H1 (cell line): ENCODE results near the gene RASGRP3. TPM values are rescaled to one million over a fixed set of nuclear protein-coding genes. Genes with fewer than 3 reads are reported as not detected.

ENCODE experiments used
- CTCF ChIA-PET: fragments of 300-600 bp; sonication (Branson Sonifier 250); formaldehyde crosslinking; loops from one replicate; lab custom pipeline; 2021; ENCODE audit not compliant: partially characterized antibody; lab: Charles Lee
- POLR2A ChIA-PET: fragments of 300-600 bp; sonication (Branson Sonifier 250); formaldehyde crosslinking; loops from one replicate; lab custom pipeline; 2021; ENCODE audit warnings: inconsistent platforms; ENCODE audit not compliant: partially characterized antibody; lab: Charles Lee
- DNase-seq, 2 experiments: peaks; one replicate each; pipeline versions ENCODE4 v3.0.0 to v3.0.0-alpha.2; 2010 to 2022; ENCODE audit warnings: low spot score in 2 of 2, low read depth in 1 of 2, mixed read lengths in 1 of 2
- FAIRE-seq: peaks from 2 replicates; lab custom pipeline; 2011; peaks lifted over from hg19 to GRCh38; lab: Jason Lieb, UNC
- H2AFZ ChIP-seq: 2 replicates; pipeline ENCODE4 v1.8.1; 2012; ENCODE audit warnings: low read length, inconsistent platforms
- H2AK5ac ChIP-seq: 2 replicates; pipeline ENCODE4 v1.6.1; 2013; ENCODE audit warnings: low read depth, low read length
- H2BK120ac ChIP-seq: replicated peaks from 2 replicates; pipeline ENCODE3; 2013; ENCODE audit warnings: low read depth, low read length, inconsistent platforms
- H2BK12ac ChIP-seq: 2 replicates; pipeline ENCODE4 v1.6.1; 2013; ENCODE audit warnings: low read depth, low read length
- H2BK15ac ChIP-seq: 2 replicates; pipeline ENCODE4 v1.6.1; 2013; ENCODE audit warnings: low read length
- H2BK20ac ChIP-seq: 2 replicates; pipeline ENCODE4 v1.6.1; 2013; ENCODE audit warnings: low read length
- H2BK5ac ChIP-seq: 2 replicates; pipeline ENCODE4 v1.6.1; 2013; ENCODE audit warnings: low read depth, low read length
- H3K14ac ChIP-seq: 2 replicates; pipeline ENCODE4 v1.6.1; 2013; ENCODE audit warnings: inconsistent platforms; ENCODE audit not compliant: insufficient read length
- H3K18ac ChIP-seq: 2 replicates; pipeline ENCODE4 v1.6.1; 2013; ENCODE audit warnings: low read length; ENCODE audit errors: extremely low read depth
- H3K23ac ChIP-seq: 2 replicates; pipeline ENCODE4 v1.6.1; 2013; ENCODE audit warnings: inconsistent platforms; ENCODE audit not compliant: insufficient read length
- H3K23me2 ChIP-seq: 2 replicates; pipeline ENCODE4 v1.6.1; 2013; ENCODE audit warnings: low read depth, low read length
- H3K27ac ChIP-seq: 2 replicates; pipeline ENCODE4 v1.6.1; 2011; ENCODE audit warnings: low read depth, low read length, inconsistent platforms
- H3K27me3 ChIP-seq, 4 experiments: replicated peaks in 1 of 4; 1 replicate in 1 of 4; 2 replicates in 3 of 4; pipeline versions ENCODE4 v1.6.1 to v1.8.1; 2011 to 2013; ENCODE audit warnings: low read length in 3 of 4, mild to moderate bottlenecking in 3 of 4, inconsistent platforms in 2 of 4, mixed read lengths in 2 of 4, moderate library complexity in 1 of 4; ENCODE audit not compliant: control insufficient read depth in 3 of 4, insufficient read depth in 3 of 4; ENCODE audit errors: extremely low read depth in 1 of 4
- H3K36me3 ChIP-seq, 4 experiments: 2 replicates each; pipeline versions ENCODE4 v1.6.1 to v1.8.1; 2011 to 2013; ENCODE audit warnings: mild to moderate bottlenecking in 4 of 4, low read length in 3 of 4, moderate library complexity in 2 of 4, control low read depth in 1 of 4, inconsistent platforms in 1 of 4; ENCODE audit not compliant: insufficient read depth in 4 of 4, control insufficient read depth in 2 of 4
- H3K4ac ChIP-seq: replicated peaks from 2 replicates; pipeline ENCODE3; 2013; ENCODE audit warnings: low read length, low read depth, mixed read lengths, inconsistent platforms; ENCODE audit not compliant: insufficient read length
- H3K4me1 ChIP-seq, 4 experiments: replicated peaks in 1 of 4; 1 replicate in 1 of 4; 2 replicates in 3 of 4; pipeline versions ENCODE4 v1.6.1 to v1.8.1; 2011 to 2013; ENCODE audit warnings: low read length in 3 of 4, inconsistent platforms in 2 of 4, mixed read lengths in 1 of 4; ENCODE audit not compliant: insufficient read depth in 4 of 4, control insufficient read depth in 3 of 4
- H3K4me2 ChIP-seq, 2 experiments: 2 replicates each; pipeline versions ENCODE4 v1.6.1 to v1.8.1; 2011 to 2013; ENCODE audit warnings: low read depth in 2 of 2, low read length in 2 of 2, control low read depth in 1 of 2, inconsistent platforms in 1 of 2, mild to moderate bottlenecking in 1 of 2; ENCODE audit not compliant: insufficient read depth in 1 of 2
- H3K4me3 ChIP-seq, 4 experiments: fragments of 200-600, 300-600 bp in 1 of 4; sonication (generic), shearing (Covaris generic), sonication (Bioruptor Twin) in 1 of 4; 2 replicates each; pipeline versions ENCODE4 v1.5.1 to v1.8.1; 2011 to 2016; ENCODE audit warnings: low read length in 4 of 4, low read depth in 3 of 4, control low read depth in 2 of 4, inconsistent platforms in 2 of 4, mild to moderate bottlenecking in 2 of 4, mixed read lengths in 1 of 4, moderate library complexity in 1 of 4; ENCODE audit not compliant: insufficient read depth in 2 of 4; ENCODE audit errors: extremely low read depth in 1 of 4
- H3K56ac ChIP-seq: replicated peaks from 2 replicates; pipeline ENCODE3; 2013; ENCODE audit warnings: low read depth, mild to moderate bottlenecking, mixed read lengths, low read length, inconsistent platforms; ENCODE audit not compliant: insufficient read length
- H3K79me1 ChIP-seq: 2 replicates; pipeline ENCODE4 v1.6.1; 2013; ENCODE audit warnings: low read depth, low read length, control low read depth
- H3K79me2 ChIP-seq, 2 experiments: 2 replicates each; pipeline versions ENCODE4 v1.6.1 to v1.8.1; 2012 to 2013; ENCODE audit warnings: low read length in 2 of 2, mild to moderate bottlenecking in 2 of 2, inconsistent platforms in 1 of 2; ENCODE audit not compliant: insufficient read depth in 2 of 2, control insufficient read depth in 1 of 2
- H3K9ac ChIP-seq, 4 experiments: replicated peaks in 1 of 4; 1 replicate in 1 of 4; 2 replicates in 3 of 4; pipeline versions ENCODE4 v1.6.1 to v1.8.1; 2011 to 2013; ENCODE audit warnings: low read depth in 3 of 4, low read length in 3 of 4, control low read depth in 2 of 4, mild to moderate bottlenecking in 2 of 4, moderate library complexity in 2 of 4, inconsistent platforms in 1 of 4; ENCODE audit errors: extremely low read depth in 1 of 4
- H3K9me3 ChIP-seq, 2 experiments: 2 replicates each; pipeline versions ENCODE4 v1.6.1 to v1.8.1; 2012 to 2013; ENCODE audit warnings: mild to moderate bottlenecking in 2 of 2, moderate library complexity in 2 of 2, control low read depth in 1 of 2, inconsistent platforms in 1 of 2, low read depth in 1 of 2, low read length in 1 of 2, mixed read lengths in 1 of 2; ENCODE audit not compliant: insufficient read depth in 2 of 2
- H4K20me1 ChIP-seq, 2 experiments: replicated peaks in 1 of 2; 2 replicates each; pipeline versions ENCODE3 to v1.8.1; 2011 to 2013; ENCODE audit warnings: inconsistent platforms in 2 of 2, low read length in 2 of 2, mild to moderate bottlenecking in 1 of 2; ENCODE audit not compliant: insufficient read depth in 2 of 2, control insufficient read depth in 1 of 2
- H4K5ac ChIP-seq: 2 replicates; pipeline ENCODE4 v1.6.1; 2013; ENCODE audit warnings: low read length, low read depth, mixed read lengths, inconsistent platforms; ENCODE audit not compliant: insufficient read length
- H4K8ac ChIP-seq: 2 replicates; pipeline ENCODE4 v1.8.0; 2013; ENCODE audit warnings: mild to moderate bottlenecking, moderate library complexity, low read length, inconsistent platforms; ENCODE audit not compliant: insufficient read depth; ENCODE audit errors: extremely low read depth
- H4K91ac ChIP-seq: replicated peaks from 2 replicates; pipeline ENCODE3; 2013; ENCODE audit warnings: low read length, mixed read lengths, inconsistent platforms; ENCODE audit not compliant: insufficient read length
- ATF2 ChIP-seq: IDR thresholded peaks from 2 replicates; pipeline ENCODE4 v1.6.1; 2012; ENCODE audit warnings: low read length, inconsistent platforms
- BACH1 ChIP-seq: IDR thresholded peaks from 2 replicates; pipeline ENCODE4 v1.6.1; 2012; ENCODE audit warnings: low read length, improper control_type of control experiment
- BRCA1 ChIP-seq: IDR thresholded peaks from 2 replicates; pipeline ENCODE4 v1.6.1; 2012; ENCODE audit warnings: low read depth, low read length, improper control_type of control experiment
- KDM1A ChIP-seq: fragments of 200-600, 300-600 bp; sonication (generic); IDR thresholded peaks from 2 replicates; pipeline ENCODE4 v1.7.1; 2016; ENCODE audit warnings: mild to moderate bottlenecking, low read length, borderline replicate concordance
- PHF8 ChIP-seq: fragments of 200-600 bp; sonication (generic); conservative IDR thresholded peaks from 2 replicates; pipeline ENCODE4 v1.7.1; 2012; ENCODE audit warnings: low read depth, mild to moderate bottlenecking, inconsistent platforms, low read length, moderate library complexity
- SAP30 ChIP-seq: fragments of 300-600 bp; sonication (generic); IDR thresholded peaks from 2 replicates; pipeline ENCODE4 v1.7.1; 2012; ENCODE audit warnings: low read length, moderate library complexity, mild to moderate bottlenecking, inconsistent platforms; ENCODE audit not compliant: insufficient read depth, insufficient replicate concordance
- SP2 ChIP-seq: IDR thresholded peaks from 2 replicates; pipeline ENCODE4 v1.6.1; 2012; ENCODE audit warnings: mild to moderate bottlenecking, low read length, inconsistent platforms
- WGBS, 2 experiments: shearing (Covaris generic) in 1 of 2; methylation state at CpG; one replicate each; pipeline versions ENCODE4 v1.1.6 to v1.1.7; 2013 to 2015; ENCODE audit warnings: low lambda C conversion rate in 2 of 2, mixed read lengths in 2 of 2, inconsistent platforms in 1 of 2, low coverage in 1 of 2, missing lambda C conversion rate in 1 of 2; ENCODE audit not compliant: insufficient replicate concordance in 2 of 2, insufficient coverage in 1 of 2, insufficient read length in 1 of 2; ENCODE audit errors: extremely low coverage in 1 of 2, missing lambda C conversion rate in 1 of 2; 5-methylcytosine and 5-hydroxymethylcytosine counted together
- polyA plus RNA-seq, 7 experiments: library from polyadenylated mRNA; depleted of rRNA in 3 of 7; stranded (reverse) in 5 of 7; unstranded in 2 of 7; fragments of >200 nt in 5 of 7; fragments of 200-250 nt in 2 of 7; gene quantifications; 1 replicate in 5 of 7; 2 replicates in 1 of 7; 4 replicates in 1 of 7; pipeline versions ENCODE4 v1.2.1 to v1.2.3, GENCODE V29; 2011 to 2013; ENCODE audit warnings: missing spikeins in 2 of 7, mixed read lengths in 2 of 7
- total RNA-seq: library from RNA; stranded (reverse); fragmentation: NEBNext Ultra II Directional; extraction: Animal tissue kit (Norgen Biotek cat#: 25700); gene quantifications from 2 replicates; pipeline ENCODE4 v1.2.1, GENCODE V29; 2021

The RASGRP3 gene
- total and polyA plus RNA-seq, 2 of the 8 experiments (the other 6 are each of a cell fraction or from before 2014, with no cell fraction given): 0.06 TPM; not detected in 1

DNA sequence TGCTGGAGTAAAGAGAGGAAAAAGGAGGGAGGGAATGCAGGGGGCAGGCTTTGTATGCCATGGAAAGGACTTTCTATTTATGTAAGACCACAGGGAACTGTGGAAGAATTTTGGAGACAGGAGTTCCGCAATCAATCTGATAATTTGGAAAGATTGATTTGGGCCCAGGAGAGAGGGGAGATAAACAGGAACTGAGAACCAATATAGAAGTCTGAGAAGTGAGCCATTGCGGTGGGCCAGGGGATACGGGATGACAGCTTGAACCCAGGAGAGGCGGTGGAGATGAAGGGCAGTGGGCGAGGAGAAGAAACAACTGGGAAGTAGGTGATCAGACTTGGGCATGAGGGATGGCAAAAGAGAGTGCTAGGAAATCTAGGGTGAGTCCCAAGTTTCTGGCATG is 23.7 kb downstream of the RASGRP3 start:
- Histone ChIP-seq H3K4me1 (no peaks in the 10 kb centered on the region; a peak in 1 of 7 replicates), H3K4me2 (no peak overlapping the region), H3K9me3 (no peaks in the 10 kb centered on the region), H3K23me2 (peaks cover 4% of the 10 kb centered on the region; the same call in 1 of the 2 replicates), H3K27ac (no peak overlapping the region), H4K91ac (no peak overlapping the region), H2BK120ac (no peak overlapping the region), H2BK12ac (no peak overlapping the region), H4K20me1 (no peaks in the 10 kb centered on the region), H2BK5ac (no peak overlapping the region), H4K5ac (no peak overlapping the region), H4K8ac (no peak overlapping the region), H2BK20ac (no peak overlapping the region), H3K56ac (no peak overlapping the region), H3K18ac (no peak overlapping the region), H2BK15ac (no peak overlapping the region), H3K79me2 (no peaks in the 10 kb centered on the region), H3K23ac (no peak overlapping the region), H2AFZ (no peak overlapping the region), H2AK5ac (no peak overlapping the region), H3K4ac (no peak overlapping the region), H3K27me3 (no peaks in the 10 kb centered on the region), H3K9ac (no peak overlapping the region), H3K36me3 (no peaks in the 10 kb centered on the region), H3K14ac (no peak overlapping the region), H3K4me3 (no peak overlapping the region), H3K79me1 (no peaks in the 10 kb centered on the region)
- 93% methylated on average over 5 of the region's 5 CpGs; no CpG with 5 or more reads in 1 of the 2 experiments for WGBS, 2 experiments
- POLR2A ChIA-PET: no interaction called here
- DNase-seq: no peak
- CTCF ChIA-PET: no interaction called here
- TF ChIP-seq PHF8 (no peak), SAP30 (no peak), BRCA1 (no peak), BACH1 (no peak), KDM1A (no peak), ATF2 (no peak), SP2 (no peak)
- FAIRE-seq: no peak
